PFSK-1 (cell line): Measurements from ENCODE around the gene CDR2.

Experiments used
- POLR2AphosphoS5 ChIP-seq: IDR thresholded peaks from 2 replicates; pipeline ENCODE4 v1.6.1; 2012; ENCODE audit warnings: low read depth, mild to moderate bottlenecking, control low read depth, low read length, moderate library complexity
- SIN3A ChIP-seq: IDR thresholded peaks from 2 replicates; pipeline ENCODE4 v1.6.1; 2012; ENCODE audit warnings: mild to moderate bottlenecking, low read length, moderate library complexity, borderline replicate concordance; ENCODE audit not compliant: insufficient read depth
- TAF1 ChIP-seq: IDR thresholded peaks from 2 replicates; pipeline ENCODE4 v1.6.1; 2012; ENCODE audit warnings: low read length, control low read depth, borderline replicate concordance; ENCODE audit not compliant: insufficient read depth

- TF ChIP-seq SIN3A, result no peak
- no peak for TF ChIP-seq TAF1
- TF ChIP-seq POLR2AphosphoS5, result no peak
These were observed 17.3 kb downstream of the CDR2 start for GRCh38 chr16:22356930-22357634.
